Measurements from ENCODE around the gene ODAPH.
"Not testable (repeated sequence)": the region's sequence is repeated elsewhere in the genome, so short reads cannot be mapped to it uniquely, and the experiment has no call there.

The ODAPH gene, protein sequence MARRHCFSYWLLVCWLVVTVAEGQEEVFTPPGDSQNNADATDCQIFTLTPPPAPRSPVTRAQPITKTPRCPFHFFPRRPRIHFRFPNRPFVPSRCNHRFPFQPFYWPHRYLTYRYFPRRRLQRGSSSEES

DNA sequence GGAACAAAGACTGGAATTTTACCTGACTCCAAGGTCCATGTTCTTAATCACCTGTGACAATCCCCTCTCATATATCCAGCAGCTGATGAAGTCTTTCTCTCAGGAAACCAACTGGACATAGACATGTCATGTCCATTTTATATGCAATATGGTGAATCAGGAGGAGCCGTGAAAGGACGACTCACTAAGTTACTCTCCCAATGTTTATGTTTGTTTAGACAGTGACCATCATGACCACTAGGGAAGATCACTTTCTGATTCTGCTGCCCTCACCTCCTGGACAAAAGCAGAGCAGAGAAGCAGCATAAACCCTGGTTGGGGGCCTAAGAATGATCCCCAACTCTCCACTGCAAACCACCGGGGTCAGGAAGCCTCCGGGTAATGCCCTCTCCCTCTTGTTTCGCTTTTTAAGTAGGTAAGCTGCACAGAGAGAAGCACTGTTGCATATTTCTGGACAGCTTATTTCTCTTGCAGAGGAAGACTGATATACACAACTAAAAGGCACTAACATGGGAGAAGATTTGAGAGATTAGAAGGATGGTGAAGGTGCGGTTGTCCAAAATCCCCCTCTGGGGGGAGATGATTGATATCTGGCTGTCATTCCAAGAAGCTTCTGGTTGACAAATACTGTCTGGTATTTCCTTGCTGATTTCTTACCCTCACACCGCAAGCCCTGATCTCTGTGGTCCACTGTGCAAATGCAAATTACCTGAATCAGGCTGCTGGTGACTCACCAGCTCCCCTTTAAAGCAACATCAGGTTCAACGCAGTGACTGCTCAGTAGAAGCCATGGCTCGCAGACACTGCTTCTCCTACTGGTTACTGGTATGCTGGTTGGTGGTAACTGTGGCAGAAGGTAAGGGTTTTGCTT, at the start of gene ODAPH:
Gene ODAPH, plus strand, starts transcription at position 773 of the 871 bp plus-strand sequence. Its CDS starts 17 bp downstream, at position 790.
- DNase-seq: peak; percentile 91

DNA sequence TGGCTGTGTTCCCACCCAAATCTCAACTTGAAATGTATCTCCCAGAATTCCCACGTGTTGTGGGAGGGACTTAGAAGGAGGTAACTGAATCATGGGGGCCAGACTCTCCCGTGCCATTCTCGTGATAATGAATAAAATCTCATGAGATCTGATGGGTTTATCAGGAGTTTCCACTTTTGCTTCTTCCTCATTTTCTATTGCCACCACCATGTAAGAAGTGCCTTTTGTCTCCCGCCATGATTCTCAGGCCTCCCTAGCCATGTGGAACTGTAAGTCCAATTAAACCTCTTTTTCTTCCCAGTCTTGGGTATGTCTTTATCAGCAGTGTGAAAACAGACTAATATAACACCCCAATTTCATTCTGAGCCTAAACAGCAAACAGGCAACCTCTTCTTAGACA, 46.3 kb upstream of the ODAPH start:
- DNase-seq: not testable (repeated sequence)

DNA sequence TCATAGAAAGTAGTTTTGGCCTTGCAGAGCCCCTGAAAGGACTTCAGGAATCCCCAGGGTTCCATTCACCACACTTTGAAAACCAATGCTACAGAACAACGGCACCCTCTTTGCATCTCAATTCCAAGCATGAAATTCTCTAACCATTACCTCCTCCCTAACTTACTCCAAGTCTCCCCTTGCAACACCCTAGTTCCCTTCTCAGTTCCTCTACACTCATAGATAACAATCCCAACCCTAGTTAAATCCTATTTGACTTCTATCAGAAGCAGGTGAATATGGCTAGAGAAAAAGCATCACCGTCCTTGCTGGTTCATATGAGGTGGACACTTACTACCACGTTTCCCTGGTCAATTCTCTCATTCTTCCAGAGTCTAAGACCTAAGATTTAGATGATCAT, 44.0 kb upstream of the ODAPH start:
- no peak for DNase-seq

DNA sequence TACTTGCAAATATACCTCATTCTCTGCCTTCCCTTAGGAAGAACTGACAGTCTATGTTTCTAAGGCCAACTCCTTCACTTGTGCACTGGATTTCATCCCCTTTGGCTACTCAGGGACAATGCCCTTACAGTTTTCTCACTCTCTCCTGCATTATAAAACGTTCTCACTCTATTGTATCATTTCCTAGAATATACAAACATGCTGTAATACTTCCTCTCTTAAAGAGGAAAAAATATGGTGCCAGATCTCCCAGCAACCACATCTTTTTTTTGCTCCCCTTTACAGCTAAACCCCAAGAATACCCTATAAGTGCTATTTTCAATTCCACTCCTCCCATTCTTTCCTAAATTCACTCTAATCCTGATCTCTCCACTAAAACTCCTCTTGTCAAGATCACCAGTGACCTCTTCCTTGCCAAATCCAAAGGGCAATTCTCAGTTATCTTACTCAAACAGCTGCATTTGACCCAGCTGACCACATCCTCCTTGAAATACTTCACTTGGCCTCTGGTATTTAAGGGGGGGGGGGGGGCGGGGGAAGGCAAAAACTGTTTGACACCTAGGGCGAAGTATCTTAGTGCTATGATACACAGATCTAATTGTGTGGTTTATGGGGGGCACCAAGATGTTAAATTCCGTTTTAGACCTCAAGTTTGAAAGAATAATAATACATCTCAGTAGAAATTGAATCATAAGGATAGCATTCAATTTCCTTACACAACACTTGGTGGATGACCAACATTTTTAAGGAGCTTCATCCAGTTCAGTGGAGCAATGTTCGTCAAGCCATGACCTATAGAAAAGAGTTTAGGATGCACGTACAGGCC, 43.3 kb upstream of the ODAPH start:
- DNase-seq: peak; percentile 77

DNA sequence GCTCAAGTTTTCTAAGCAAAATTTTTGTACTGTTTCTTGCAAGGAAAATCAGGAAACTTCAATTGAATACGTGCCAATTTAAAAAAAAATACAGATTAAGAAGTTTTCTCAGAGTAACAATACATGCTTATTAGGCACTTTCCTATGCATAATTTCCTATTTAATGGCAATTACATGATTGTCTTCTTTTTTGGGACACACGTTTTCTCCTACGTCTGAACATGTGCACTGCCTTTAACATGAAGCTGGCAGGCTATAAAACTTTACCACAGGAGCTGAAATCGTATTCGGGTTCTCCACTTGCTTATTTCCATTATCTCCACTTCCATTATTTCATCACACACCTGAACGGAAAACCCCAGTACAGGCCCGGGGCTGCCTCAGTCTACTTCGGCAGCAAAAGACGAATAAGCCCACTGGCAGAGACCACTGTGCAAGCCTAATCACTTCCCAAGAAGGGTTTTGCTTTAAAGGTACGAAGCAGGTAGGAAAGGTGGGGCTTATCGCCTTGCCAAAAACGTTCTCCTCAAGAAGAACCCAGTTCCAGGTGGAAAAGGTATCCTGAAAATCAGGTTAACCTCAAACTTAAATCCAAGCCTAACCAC, 42.2 kb upstream of the ODAPH start:
- DNase-seq: peak; percentile 49

DNA sequence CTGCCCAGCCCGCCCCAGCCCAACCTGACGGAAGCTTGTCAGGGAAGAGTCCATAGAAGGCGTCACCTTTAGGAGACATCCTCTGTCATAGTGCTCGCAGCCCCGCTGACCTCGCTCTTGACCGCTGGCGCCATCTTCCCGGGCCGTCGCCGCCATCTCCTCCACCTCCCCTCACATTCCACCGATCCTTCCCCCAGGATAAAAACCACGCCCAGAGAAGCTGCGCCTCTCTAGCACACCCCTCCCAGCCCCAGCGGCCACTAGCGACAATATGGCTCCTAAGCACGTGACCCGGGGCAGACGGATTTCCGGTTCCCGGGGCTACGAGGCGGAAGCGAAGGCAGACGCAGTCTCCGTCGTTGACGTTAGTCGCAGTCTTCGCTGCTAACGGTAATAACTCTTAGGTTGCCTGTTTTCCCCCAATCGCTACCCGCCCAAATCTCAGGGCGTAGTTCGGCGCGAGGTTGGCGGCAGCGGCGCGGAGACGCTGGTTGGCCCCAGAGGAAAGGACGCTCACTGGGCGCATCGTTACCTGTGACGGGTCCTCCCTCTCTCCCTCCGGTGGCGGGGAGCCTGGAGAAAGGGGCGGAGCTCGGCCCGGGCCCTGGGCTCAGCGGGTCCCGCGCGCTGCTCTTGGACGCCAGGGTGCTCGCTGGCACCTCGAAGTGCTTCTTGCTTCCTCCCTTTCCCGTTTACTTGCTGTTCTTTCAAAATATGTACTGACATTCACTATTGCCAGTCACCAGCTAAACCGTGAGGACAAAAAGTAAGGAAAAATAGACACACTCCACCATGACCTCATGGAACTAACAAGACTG, 41.5 kb upstream of the ODAPH start, which contains the start of the genes RCHY1 and THAP6:
Gene RCHY1, minus strand, starts transcription at position 273 of the 818 bp plus-strand sequence. Its CDS starts 117 bp downstream, at position 156.
Gene THAP6, plus strand, starts transcription at position 343 of the 818 bp plus-strand sequence. CDS start 980 bp downstream, outside the sequence.
- DNase-seq: peak; percentile 98

DNA sequence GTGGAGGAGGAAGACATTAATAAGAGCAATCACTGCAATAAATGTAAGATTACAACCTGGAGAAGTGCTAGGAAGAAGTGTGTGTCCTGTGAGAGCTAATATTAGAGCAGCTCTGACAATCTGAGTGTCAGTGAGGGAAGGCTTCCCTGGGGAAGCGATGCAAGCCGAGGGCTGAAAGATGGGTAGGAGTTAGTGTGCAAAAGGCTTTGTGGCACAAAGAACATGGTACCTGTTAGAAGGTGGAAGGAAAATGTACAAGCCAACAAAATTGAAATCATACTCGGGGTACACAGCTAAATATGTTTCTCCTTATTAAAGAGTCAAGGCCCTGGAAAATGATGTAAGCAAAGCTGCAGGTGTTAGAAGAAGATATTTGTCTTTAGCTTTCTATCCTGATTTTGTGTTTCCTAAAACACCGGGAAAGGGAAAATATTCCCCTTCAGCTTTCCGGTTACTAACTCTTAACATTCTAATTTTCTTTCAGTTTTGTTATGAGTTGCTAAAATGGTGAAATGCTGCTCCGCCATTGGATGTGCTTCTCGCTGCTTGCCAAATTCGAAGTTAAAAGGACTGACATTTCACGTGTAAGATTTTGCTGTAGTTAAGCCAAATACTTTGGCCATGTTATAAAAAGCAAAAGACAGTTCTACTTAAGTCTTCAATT, 40.8 kb upstream of the ODAPH start:
- DNase-seq: no peak

DNA sequence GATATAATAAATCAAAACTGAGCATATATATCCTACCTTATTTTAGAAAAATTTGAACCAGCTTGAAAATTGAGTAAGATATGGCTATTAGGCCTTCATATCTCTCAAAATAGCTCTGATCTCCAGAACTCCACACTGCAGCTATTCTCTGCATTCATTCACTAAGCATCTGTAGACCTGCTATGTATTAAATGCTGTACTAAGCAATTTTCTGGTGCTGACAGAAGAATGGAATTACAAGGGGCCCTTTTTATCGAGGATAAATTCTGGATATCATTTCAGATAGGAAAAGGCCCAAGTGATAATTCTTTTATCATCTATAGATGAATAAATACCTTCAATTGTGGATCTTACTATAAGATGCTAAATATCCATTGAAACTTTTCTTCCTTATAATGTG, 39.7 kb upstream of the ODAPH start:
- DNase-seq: no peak

DNA sequence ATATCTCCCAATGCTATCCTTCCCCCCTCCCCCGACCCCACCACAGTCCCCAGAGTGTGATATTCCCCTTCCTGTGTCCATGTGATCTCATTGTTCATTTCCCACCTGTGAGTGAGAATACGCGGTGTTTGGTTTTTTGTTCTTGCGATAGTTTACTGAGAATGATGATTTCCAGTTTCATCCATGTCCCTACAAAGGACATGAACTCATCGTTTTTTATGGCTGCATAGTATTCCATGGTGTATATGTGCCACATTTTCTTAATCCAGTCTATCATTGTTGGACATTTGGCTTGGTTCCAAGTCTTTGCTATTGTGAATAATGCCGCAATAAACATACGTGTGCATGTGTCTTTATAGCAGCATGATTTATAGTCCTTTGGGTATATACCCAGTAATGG, 36.4 kb upstream of the ODAPH start:
- DNase-seq: not testable (repeated sequence)

DNA sequence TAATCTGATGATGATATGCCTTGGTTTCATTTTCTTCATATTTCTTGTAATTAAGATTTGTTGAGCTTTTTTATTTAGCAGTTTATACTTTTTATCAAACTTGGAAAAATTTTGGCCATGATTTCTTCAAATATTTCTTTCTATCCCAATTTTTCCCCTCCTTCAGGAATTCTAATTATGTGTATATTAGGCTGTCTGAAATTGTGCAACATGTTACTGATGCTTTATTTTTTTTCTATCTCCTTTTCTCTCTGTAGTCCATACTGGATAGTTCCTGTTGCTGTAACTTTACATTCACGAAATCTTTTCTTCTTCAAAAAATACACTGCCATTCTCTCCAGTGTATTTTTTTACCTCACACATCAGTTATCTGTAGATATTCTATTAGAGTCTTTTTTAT, 30.8 kb upstream of the ODAPH start:
- no peak for DNase-seq

DNA sequence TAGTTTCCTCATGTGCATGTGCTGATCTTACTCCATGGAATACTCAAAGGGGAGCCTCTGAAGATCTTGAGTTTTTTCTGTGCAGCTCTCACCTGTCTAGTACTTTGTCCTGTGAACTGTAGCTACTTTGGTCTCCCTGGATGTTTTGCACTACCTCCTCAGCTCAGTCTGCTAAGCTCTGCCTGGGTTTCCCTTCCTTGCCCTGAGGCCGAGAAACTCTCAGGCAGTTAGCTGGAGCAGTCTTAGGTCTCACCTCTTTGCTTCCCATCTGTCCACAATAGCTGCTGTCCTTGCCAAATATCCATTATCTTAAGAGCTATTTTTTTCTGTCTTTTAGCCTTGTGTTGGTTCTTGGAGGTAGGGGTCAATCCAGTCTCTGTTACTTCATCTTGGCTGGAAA, 30.0 kb upstream of the ODAPH start:
- DNase-seq: no peak

DNA sequence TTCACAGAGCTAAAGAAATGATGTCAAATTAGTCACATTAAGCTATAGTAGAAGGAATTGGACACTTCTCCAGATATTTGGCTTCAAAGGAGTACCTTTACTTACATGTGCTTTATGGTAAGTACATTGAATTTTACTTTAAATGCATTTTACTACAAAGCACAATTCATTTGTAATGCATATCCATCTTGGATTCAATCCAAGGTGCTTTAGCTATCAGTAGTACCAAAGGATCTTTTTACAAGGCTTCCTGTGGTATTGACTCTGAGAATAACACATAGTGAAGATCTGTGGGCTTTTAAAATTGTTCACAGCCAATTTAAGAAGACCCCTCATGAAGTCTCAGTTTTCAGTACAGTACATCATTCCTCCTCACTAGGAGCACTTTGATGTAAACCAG, 28.4 kb upstream of the ODAPH start:
- no peak for DNase-seq

DNA sequence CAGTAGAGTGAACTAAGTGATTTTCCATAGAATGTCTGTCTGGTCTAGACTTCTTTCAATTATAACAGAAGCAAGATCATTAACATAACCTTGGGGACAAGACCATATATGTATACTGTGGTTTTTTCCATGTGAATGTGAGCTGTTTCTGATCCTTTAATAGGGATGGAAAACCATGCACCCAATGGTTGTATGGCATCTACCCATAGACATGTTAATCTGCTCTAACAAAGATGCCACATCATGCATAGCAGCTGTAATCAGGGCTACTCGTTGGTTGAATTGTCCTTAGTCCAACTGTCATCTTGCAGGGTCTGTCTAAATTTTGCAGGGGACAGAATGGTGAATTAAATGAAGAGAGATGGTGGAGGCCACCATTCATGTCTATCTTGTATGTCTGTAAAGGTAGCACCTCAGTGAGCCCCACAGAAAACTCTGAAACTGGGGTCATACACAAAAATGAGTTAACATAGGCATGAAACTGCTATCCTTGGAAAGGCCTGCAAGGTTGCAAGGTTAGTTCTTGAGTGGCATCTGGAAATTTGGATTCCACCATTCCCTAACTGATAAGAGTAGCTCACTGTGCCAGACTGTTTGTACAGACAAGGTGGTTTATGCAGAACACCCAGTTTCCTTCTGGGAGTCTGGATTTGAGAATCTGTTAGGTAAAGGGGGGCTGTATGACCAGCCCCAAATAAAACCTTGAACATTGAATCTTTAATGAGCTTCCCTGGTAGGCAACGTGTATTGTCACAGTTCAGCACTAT, 25.1 kb upstream of the ODAPH start:
- no peak for DNase-seq

DNA sequence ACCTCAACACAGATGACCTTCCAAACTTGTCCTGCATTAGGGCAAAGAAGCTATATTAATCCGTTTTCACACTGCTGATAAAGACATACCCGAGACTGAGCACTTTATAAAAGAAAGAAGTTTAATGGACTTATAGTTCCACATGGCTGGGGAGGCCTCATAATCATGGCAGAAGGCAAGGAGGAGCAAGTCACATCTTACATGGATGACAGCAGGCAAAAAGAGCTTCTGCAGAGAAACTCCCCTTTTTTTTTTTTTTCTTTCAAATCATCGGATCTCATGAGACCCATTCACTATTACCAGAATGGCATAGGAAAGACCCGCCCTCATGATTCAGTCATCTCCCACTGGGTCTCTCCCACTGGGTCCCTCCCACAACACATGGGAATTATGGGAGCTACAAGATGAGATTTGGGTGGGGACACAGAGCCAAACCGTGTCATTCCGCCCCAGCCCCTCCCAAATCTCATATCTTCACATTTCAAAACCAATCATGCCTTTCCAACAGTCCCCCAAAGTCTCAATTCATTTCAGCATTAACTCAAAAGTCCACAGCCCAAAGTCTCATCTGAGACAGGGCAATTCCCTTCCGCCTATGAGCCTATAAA, 24.2 kb upstream of the ODAPH start:
- DNase-seq: not testable (repeated sequence)

DNA sequence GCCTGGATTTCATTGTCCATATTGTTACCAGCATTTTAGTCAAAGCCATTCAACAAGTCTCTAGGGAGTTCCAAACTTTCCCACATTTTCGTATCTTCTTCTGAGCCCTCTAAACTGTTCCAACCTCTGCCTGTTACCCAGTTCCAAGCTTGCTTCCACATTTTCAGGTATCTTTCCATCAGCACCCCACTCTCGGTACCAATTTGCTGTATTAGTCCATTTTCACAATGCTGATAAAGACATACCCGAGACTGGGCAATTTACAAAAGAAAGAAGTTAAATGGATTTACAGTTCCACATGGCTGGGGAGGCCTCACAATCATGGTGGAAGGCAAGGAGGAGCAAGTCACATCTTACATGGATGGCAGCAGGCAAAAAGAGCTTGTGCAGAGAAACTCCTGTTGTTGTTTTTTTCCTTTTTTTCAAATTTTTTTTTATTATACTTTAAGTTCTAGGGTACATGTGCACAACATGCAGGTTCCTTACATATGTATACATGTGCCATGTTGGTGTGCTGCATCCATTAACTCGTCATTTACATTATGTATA, 22.5 kb upstream of the ODAPH start:
- DNase-seq: not testable (repeated sequence)

DNA sequence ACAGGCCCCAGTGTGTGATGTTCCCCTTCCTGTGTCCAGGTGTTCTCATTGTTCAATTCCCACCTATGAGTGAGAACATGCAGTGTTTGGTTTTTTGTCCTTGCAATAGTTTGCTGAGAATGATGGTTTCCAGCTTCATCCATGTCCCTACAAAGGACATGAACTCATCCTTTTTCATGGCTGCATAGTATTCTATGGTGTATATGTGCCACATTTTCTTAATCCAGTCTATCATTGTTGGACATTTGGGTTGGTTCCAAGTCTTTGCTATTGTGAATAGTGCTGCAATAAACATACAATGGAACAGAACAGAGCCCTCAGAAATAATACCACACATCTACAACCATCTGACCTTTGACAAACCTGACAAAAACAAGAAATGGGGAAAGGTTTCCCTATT, 21.9 kb upstream of the ODAPH start:
- DNase-seq: not testable (repeated sequence)

DNA sequence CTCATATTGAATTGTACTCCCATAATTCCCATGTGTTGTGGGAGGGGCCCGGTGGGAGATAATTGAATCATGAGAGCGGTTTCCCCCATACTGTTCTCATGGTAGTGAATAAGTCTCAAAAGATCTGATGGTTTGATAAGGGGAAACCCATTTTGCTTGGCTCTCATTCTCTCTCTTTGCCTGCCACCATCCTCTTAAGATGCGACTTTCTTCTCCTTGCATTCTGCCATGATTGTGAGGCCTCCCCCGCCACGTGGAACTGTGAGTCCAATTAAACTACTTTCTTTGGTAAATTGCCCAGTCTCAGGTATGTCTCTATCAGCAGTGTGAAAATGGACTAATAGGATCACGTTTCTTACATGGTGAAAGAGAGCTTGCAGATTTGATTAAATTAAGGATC, 18.6 kb upstream of the ODAPH start:
- DNase-seq: not testable (repeated sequence)

DNA sequence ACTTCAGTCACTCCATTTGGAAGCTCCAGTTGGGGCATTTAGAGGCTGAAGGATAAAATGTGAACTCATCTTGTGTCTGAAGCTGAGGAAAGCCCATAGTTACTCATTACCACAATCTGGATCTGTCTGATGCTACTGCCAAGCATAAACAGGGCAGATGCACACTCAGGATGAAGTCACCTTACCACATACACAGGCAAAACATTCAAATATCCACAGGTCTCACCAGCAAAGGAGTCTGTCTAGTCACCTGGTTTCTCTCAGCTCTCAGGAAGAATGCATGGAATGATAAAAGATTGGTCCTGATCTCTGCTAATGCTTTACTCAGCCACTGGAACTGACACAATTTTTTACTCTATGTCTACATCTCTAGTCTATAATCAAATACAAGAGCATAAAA, 13.0 kb upstream of the ODAPH start:
- peak; percentile 100 for DNase-seq

DNA sequence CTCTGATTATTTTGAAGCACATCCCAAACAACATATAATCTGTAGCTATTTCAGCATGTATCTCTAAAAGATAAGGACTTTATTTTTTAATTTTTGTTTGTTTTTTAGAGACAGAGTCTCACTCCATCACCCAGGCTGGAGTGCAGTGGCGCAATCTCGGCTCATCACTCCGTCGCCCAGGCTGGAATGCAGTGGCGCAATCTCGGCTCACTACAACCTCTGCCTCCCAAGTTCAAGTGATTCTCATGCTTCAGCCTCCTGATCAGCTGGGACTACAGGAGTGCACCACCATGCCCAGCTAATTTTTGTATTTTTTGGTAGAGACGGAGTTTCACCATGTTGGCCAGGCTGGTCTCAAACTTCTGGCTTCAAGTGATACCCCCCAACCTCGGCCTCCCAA, 11.6 kb upstream of the ODAPH start:
- not testable (repeated sequence) for DNase-seq

DNA sequence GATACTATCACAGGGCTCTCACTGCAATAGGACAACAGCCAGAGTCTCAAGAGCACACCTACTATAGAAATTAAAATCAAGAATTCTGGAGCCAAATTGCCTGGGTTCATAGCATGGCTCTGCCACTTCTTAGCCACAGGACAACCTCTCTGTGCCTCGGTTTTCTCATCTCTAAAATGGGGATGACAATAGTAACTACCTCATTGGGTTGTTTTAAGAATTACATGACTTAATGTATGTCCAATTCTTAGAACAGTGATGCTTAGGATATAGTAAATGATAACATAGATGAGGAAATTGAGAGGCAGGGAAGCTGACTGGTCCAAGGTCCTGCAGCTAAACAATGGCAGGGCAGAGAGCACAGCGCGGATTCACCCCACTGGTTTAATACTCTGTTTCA, 11.0 kb upstream of the ODAPH start:
- no peak for DNase-seq

Data from kidney glomerular epithelial cell (primary cell).